PC-3 (cell line): ENCODE data around the gene FARS2. TPM values are rescaled to one million over a fixed set of nuclear protein-coding genes. Genes with fewer than 3 reads are reported as not detected.

Source experiments
- ATAC-seq: fragments of 200-7000 bp; cut with Tn5 transposase; 2 replicates; pipeline ENCODE4 v1.9.1; 2020; ENCODE audit warnings: mild to moderate bottlenecking, moderate library complexity
- BruUV-seq: library from RNA; stranded (reverse); fragments of 400-500 nt; replicated peaks from 2 replicates; lab custom pipeline; 2021; lab: Mats Ljungman, UMichigan
- CTCF ChIA-PET: fragments of 300-600 bp; sonication (Branson Sonifier 250); formaldehyde crosslinking; loops from one replicate; lab custom pipeline; 2022; ENCODE audit warnings: antibody characterized with exemption; lab: Charles Lee
- POLR2A ChIA-PET: fragments of 300-600 bp; sonication (Branson Sonifier 250); formaldehyde crosslinking; loops from one replicate; lab custom pipeline; 2022; ENCODE audit warnings: antibody characterized with exemption; ENCODE audit not compliant: unreplicated experiment; lab: Charles Lee
- DNase-seq: peaks from one replicate; pipeline ENCODE4 v3.0.0-alpha.2; 2015
- H2AFZ ChIP-seq: fragments of 300-600 bp; sonication (generic); 2 replicates; pipeline ENCODE4 v1.6.0; 2016; ENCODE audit warnings: antibody characterized with exemption, low read length
- H3F3A ChIP-seq: fragments of 300-600 bp; sonication (generic); one replicate; pipeline ENCODE4 v1.6.0; 2017; ENCODE audit warnings: antibody characterized with exemption, low read length, control low read depth, mild to moderate bottlenecking; ENCODE audit not compliant: unreplicated experiment
- H3K27ac ChIP-seq: fragments of 300-600 bp; sonication (generic); 2 replicates; pipeline ENCODE4 v1.5.1; 2016; ENCODE audit warnings: mild to moderate bottlenecking, low read length
- H3K27me3 ChIP-seq: fragments of 300-600 bp; sonication (generic); 2 replicates; pipeline ENCODE4 v1.6.1; 2016; ENCODE audit warnings: low read length, mixed read lengths
- H3K36me3 ChIP-seq: fragments of 300-600 bp; sonication (generic); 2 replicates; pipeline ENCODE4 v1.6.1; 2016; ENCODE audit warnings: low read depth, mixed run types, low read length, mixed read lengths
- H3K4me1 ChIP-seq: fragments of 300-600 bp; sonication (generic); 2 replicates; pipeline ENCODE4 v1.5.1; 2016; ENCODE audit warnings: low read length; ENCODE audit not compliant: insufficient read depth
- H3K4me2 ChIP-seq: fragments of 300-600 bp; sonication (generic); 2 replicates; pipeline ENCODE4 v1.6.0; 2016; ENCODE audit warnings: low read length
- H3K4me3 ChIP-seq: fragments of 300-600 bp; sonication (generic); 2 replicates; pipeline ENCODE4 v1.5.1; 2016; ENCODE audit warnings: mild to moderate bottlenecking, low read length, mixed read lengths
- H3K79me2 ChIP-seq: fragments of 300-600 bp; sonication (generic); 2 replicates; pipeline ENCODE4 v1.6.1; 2017; ENCODE audit warnings: low read length, mixed read lengths
- H3K9ac ChIP-seq: fragments of 300-600 bp; sonication (generic); 2 replicates; pipeline ENCODE4 v1.6.0; 2016; ENCODE audit warnings: mild to moderate bottlenecking, low read length
- H3K9me2 ChIP-seq: fragments of 300-600 bp; sonication (generic); replicated peaks from 2 replicates; pipeline ENCODE4 v1.6.1; 2016; ENCODE audit warnings: mixed run types, low read length, mixed read lengths
- H3K9me3 ChIP-seq: fragments of 300-600 bp; sonication (generic); 2 replicates; pipeline ENCODE4 v1.6.1; 2016; ENCODE audit warnings: low read length, mixed read lengths
- H4K20me1 ChIP-seq: fragments of 300-600 bp; sonication (generic); 2 replicates; pipeline ENCODE4 v1.6.1; 2016; ENCODE audit warnings: low read length, mixed read lengths
- EZH2 ChIP-seq: fragments of 300-600 bp; sonication (generic); IDR thresholded peaks from one replicate; pipeline ENCODE4 v1.6.1; 2017; ENCODE audit warnings: antibody characterized with exemption, mild to moderate bottlenecking, low read length; ENCODE audit not compliant: unreplicated experiment
- EZH2phosphoT487 ChIP-seq: fragments of 300-600 bp; sonication (generic); IDR thresholded peaks from 2 replicates; pipeline ENCODE4 v1.6.1; 2018; ENCODE audit warnings: mild to moderate bottlenecking, antibody characterized with exemption, low read length, borderline replicate concordance
- intact Hi-C: fragments of 100-400 bp; cut with micrococcal nuclease; formaldehyde crosslinking; loops from 2 replicates; pipeline ENCODE4 v1.9.0; 2023
- total RNA-seq: library from RNA; depleted of rRNA; stranded (reverse); fragments of >200 nt; gene quantifications from 2 replicates; pipeline ENCODE4 v1.2.3, GENCODE V29; 2014
- TF ChIP-seq, protein P1 (sequence below): fragments of 300-600 bp; sonication (generic); conservative IDR thresholded peaks from 2 replicates; pipeline ENCODE4 v1.5.1; 2017; ENCODE audit warnings: antibody characterized with exemption, low read depth, mild to moderate bottlenecking, low read length

FARS2 gene
- total RNA-seq, 1 experiment from 2014 or later = 23.0 TPM

DNA sequence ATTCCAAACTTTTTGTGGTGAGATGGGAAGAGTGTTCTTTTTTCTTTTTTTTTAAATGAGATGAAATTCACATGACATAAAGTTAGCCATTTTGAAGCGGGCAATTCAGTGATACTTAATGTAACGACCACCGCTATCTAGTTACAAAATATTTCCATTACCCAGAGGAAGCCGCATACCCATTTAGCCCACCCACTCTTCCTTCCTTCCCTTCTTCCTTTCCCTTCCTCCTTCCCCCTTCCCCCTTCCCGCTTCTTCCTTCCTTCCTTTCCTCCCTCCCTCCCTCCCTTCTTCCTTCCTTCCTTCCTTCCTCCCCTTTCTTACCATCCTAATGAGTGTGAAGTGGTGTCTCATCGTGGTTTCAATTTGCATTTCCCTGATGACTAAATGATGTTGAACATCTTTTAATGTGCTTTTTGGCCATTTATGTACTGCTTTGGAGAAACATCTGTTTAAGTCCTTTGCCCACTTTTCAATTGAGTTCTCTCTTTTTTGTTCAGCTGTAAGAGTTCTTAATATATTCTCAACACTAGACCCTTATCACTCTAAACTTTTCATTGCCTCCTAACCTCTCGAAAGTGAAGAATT is 371.1 kb downstream of the FARS2 start:
- intact Hi-C loops = no loop called here
- Histone ChIP-seq H4K20me1 (no peaks in the 10 kb centered on the region), H3K79me2 (no peaks in the 10 kb centered on the region), H3K4me1 (no peaks in the 10 kb centered on the region), H3K4me3 (no peak overlapping the region), H3K27me3 (no peaks in the 10 kb centered on the region), H3K9me3 (no peaks in the 10 kb centered on the region), H3F3A (no peaks in the 10 kb centered on the region), H3K9ac (no peak overlapping the region), H3K9me2 (no peaks in the 10 kb centered on the region), H3K27ac (no peak overlapping the region), H2AFZ (no peak overlapping the region), H3K4me2 (no peak overlapping the region), H3K36me3 (no peaks in the 10 kb centered on the region)
- ChIA-PET CTCF (no interaction called here), POLR2A (no interaction called here)
- BruUV-seq = no TSS peak
- ATAC-seq = no peak
- TF ChIP-seq EZH2 (no peak), EZH2phosphoT487 (no peak)
- TF ChIP-seq, protein P1, sequence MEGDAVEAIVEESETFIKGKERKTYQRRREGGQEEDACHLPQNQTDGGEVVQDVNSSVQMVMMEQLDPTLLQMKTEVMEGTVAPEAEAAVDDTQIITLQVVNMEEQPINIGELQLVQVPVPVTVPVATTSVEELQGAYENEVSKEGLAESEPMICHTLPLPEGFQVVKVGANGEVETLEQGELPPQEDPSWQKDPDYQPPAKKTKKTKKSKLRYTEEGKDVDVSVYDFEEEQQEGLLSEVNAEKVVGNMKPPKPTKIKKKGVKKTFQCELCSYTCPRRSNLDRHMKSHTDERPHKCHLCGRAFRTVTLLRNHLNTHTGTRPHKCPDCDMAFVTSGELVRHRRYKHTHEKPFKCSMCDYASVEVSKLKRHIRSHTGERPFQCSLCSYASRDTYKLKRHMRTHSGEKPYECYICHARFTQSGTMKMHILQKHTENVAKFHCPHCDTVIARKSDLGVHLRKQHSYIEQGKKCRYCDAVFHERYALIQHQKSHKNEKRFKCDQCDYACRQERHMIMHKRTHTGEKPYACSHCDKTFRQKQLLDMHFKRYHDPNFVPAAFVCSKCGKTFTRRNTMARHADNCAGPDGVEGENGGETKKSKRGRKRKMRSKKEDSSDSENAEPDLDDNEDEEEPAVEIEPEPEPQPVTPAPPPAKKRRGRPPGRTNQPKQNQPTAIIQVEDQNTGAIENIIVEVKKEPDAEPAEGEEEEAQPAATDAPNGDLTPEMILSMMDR = no peak
- DNase-seq = no peak

DNA sequence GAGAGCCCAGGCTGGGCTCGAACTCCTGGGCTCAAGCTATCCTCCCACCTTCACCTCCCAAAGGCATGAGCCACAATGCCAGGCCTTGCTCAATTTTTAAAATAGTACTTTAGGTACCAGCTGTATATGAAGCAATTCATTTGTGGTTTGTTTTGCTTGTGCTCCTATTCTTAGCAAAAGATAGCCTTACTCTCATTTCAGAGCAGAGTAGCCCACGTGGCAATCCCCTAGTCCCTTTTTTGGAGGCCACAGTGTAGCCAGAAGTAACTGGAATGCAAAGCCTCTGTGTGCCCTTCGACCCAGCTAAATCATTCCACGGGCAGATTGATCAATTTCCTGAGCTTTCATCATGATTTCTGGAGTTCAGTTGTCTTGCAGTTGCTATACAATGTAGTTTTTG is 373.2 kb downstream of the FARS2 start:
- POLR2A ChIA-PET = no interaction called here
- CTCF ChIA-PET = no interaction called here

More for the DNA sequence above, 373.2 kb downstream of the FARS2 start:
- H3K27me3 ChIP-seq = no peaks in the 10 kb centered on the region
- H3K9me3 ChIP-seq = no peaks in the 10 kb centered on the region
- DNase-seq (no peak), ATAC-seq (no peak)
- H4K20me1 ChIP-seq = no peaks in the 10 kb centered on the region
- H3F3A ChIP-seq = no peaks in the 10 kb centered on the region
- TF ChIP-seq, protein P1 = no peak
- TF ChIP-seq EZH2phosphoT487 (no peak), EZH2 (no peak)
- no peak overlapping the region for H3K4me3 ChIP-seq
- intact Hi-C loops = no loop called here
- H3K4me1 ChIP-seq = no peaks in the 10 kb centered on the region
- H3K36me3 ChIP-seq = no peaks in the 10 kb centered on the region
- no peak overlapping the region for H3K4me2 ChIP-seq
- H2AFZ ChIP-seq = no peak overlapping the region
- no peaks in the 10 kb centered on the region for H3K79me2 ChIP-seq
- BruUV-seq = no TSS peak
- no peaks in the 10 kb centered on the region for H3K9me2 ChIP-seq
- H3K27ac ChIP-seq = no peak overlapping the region
- no peak overlapping the region for H3K9ac ChIP-seq
